Brain microvascular endothelial cell (primary cell): ENCODE results near the gene SERPINB2.
A peak's percentile ranks its signal among the peaks of the same experiment; 100 is the strongest.

Experiments
- DNase-seq: peaks from one replicate; pipeline ENCODE4 v3.0.0-alpha.2; 2020
- H3K27ac ChIP-seq: fragments of 250-450 bp; sonication (Bioruptor Pico); 2 replicates; pipeline ENCODE4 v1.5.1; 2020; ENCODE audit warnings: mild to moderate bottlenecking, moderate library complexity
- H3K27me3 ChIP-seq: fragments of 250-450 bp; sonication (Bioruptor Pico); replicated peaks from 2 replicates; pipeline ENCODE4 v1.5.1; 2020; ENCODE audit warnings: mild to moderate bottlenecking
- H3K36me3 ChIP-seq: fragments of 250-450 bp; sonication (Bioruptor Pico); replicated peaks from 2 replicates; pipeline ENCODE4 v1.5.1; 2020; ENCODE audit warnings: mild to moderate bottlenecking
- H3K4me3 ChIP-seq: 2 replicates; pipeline ENCODE4 v1.5.1; 2011; ENCODE audit warnings: low read depth, mild to moderate bottlenecking, control low read depth, low read length, moderate library complexity
- in situ Hi-C: cut with HindIII; loops from 2 replicates; pipeline ENCODE4 v1.10.0; 2017; ENCODE audit warnings: low sequenced_read_pairs, low pct_ligation_motif_present
- TF ChIP-seq, protein P1 (sequence below): IDR thresholded peaks from 2 replicates; pipeline ENCODE4 v1.5.1; 2011; ENCODE audit warnings: low read depth, mild to moderate bottlenecking, moderate library complexity, low read length, control low read depth, inconsistent platforms; ENCODE audit errors: missing control alignments

SERPINB2 gene, protein sequence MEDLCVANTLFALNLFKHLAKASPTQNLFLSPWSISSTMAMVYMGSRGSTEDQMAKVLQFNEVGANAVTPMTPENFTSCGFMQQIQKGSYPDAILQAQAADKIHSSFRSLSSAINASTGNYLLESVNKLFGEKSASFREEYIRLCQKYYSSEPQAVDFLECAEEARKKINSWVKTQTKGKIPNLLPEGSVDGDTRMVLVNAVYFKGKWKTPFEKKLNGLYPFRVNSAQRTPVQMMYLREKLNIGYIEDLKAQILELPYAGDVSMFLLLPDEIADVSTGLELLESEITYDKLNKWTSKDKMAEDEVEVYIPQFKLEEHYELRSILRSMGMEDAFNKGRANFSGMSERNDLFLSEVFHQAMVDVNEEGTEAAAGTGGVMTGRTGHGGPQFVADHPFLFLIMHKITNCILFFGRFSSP

DNA sequence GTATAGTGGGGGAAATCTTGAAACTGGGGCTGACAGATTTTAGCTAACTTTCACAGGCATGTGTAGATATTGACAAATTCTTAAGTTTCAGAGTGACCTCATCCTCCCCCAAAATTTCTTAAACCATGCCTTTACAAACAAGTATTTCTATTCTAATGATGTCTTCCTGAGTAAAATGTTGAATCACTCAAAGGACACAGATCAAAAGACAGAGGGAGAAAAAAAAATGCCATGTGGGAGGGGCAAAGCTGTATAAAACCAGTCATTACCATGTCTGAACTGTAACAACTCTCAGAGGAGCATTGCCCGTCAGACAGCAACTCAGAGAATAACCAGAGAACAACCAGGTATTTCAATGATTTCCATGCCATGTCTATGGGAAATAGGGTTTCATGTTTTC lies at the start of gene SERPINB2:
SERPINB2 (plus strand) TSS at position 282 of the 400 bp plus-strand sequence. CDS start 3,740 bp downstream, outside the sequence.
- Histone ChIP-seq H3K36me3 (no peaks in the 10 kb centered on the region), H3K27ac (no peak within 1 kb of the TSS), H3K4me3 (no peak within 1 kb of the TSS), H3K27me3 (no peaks in the 10 kb centered on the region)
- in situ Hi-C loops = no loop called here
- DNase-seq = peak; percentile 21
- TF ChIP-seq, protein P1, sequence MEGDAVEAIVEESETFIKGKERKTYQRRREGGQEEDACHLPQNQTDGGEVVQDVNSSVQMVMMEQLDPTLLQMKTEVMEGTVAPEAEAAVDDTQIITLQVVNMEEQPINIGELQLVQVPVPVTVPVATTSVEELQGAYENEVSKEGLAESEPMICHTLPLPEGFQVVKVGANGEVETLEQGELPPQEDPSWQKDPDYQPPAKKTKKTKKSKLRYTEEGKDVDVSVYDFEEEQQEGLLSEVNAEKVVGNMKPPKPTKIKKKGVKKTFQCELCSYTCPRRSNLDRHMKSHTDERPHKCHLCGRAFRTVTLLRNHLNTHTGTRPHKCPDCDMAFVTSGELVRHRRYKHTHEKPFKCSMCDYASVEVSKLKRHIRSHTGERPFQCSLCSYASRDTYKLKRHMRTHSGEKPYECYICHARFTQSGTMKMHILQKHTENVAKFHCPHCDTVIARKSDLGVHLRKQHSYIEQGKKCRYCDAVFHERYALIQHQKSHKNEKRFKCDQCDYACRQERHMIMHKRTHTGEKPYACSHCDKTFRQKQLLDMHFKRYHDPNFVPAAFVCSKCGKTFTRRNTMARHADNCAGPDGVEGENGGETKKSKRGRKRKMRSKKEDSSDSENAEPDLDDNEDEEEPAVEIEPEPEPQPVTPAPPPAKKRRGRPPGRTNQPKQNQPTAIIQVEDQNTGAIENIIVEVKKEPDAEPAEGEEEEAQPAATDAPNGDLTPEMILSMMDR = no peak

DNA sequence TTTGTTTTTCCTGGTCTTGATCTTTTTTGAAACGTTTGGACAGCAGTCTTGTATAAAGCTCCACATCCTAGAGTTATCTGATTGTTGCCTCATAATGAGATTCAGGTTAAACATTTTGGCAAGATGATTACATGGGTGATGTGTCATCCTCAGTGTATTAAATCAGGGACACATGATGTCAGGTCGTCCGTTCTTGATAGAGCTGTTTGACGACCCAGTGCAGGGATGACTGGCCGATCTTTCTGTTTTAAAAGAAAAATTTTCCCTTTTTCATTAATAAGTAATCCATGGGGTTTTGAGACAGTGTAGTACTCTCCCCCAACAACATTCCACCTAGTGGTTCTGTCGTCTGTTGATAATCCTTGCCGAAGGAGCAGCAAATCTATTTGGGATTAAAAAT lies 44.5 kb upstream of the SERPINB2 start:
- Histone ChIP-seq H3K27ac (no peak overlapping the region), H3K4me3 (no peak overlapping the region), H3K27me3 (no peaks in the 10 kb centered on the region), H3K36me3 (no peaks in the 10 kb centered on the region)
- TF ChIP-seq, protein P1 = no peak
- no peak for DNase-seq
- in situ Hi-C loops = no loop called here

DNA sequence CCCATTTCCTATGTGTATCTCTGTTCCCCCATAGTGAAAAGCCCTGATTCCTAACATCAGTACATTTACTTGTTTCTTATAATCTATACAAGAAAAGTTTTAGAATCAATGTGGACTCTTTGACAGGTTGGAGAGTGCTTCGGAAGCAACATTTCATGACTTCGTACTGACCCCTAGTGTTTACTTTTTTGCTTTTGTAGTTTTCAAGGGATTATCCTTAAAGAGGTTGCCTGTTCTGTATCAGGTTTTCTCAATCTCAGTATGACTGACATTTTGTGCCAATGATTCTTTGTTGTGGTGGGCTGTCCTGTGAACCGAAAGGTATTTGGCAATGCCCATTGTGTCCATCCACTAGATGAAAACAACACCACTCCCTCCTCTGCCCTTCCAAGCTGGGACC lies 43.3 kb upstream of the SERPINB2 start:
- DNase-seq = peak; percentile 32
- no peak overlapping the region for H3K27ac ChIP-seq
- in situ Hi-C loops = no loop called here

DNA sequence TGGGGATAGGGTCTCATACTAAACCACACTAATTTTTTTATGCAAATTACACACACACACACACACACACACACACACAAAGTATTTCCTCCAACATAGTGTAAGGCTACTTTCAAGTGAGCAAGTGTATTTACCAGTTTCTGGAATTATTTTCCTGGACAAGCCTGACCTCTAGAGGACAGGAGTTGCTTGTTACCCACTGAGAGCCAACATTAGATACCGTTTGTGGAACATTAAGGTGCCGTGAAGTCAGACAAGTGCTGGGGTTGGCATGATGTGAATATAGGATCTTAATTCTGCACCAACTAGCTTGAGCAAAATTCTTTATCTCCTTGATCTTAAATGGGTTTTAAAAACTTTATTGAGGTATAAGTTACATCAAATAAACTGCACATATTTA lies 39.3 kb upstream of the SERPINB2 start:
- Histone ChIP-seq H3K27me3 (no peaks in the 10 kb centered on the region), H3K36me3 (no peaks in the 10 kb centered on the region), H3K27ac (no peak overlapping the region), H3K4me3 (no peak overlapping the region)
- in situ Hi-C loops = no loop called here
- peak; percentile 46 for DNase-seq
- TF ChIP-seq, protein P1 = peak; percentile 81

More for the DNA sequence above, 43.3 kb upstream of the SERPINB2 start:
- Histone ChIP-seq H3K4me3 (no peak overlapping the region), H3K27me3 (no peaks in the 10 kb centered on the region), H3K36me3 (no peaks in the 10 kb centered on the region)
- TF ChIP-seq, protein P1 = peak; percentile 53

DNA sequence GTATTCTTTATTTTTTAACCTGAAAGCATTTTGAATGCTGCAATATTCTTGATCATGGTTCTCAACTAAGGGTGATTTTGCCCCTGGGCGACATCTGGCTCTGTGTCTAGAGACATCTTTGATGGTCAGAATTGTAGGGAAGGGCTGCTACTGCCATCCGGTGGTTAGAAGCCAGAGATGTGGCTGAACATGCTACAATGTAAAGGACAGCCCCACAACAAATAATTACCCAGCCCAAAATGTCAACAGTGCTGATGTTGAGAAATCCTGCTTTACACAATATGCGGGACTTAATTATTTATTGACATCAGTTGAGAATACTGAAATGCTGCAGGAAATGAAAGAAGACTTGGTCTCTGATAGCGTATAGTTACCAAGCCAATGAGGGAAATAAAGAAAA lies 37.5 kb upstream of the SERPINB2 start:
- peak; percentile 53 for DNase-seq
- Histone ChIP-seq H3K27me3 (no peaks in the 10 kb centered on the region), H3K4me3 (no peak overlapping the region), H3K36me3 (no peaks in the 10 kb centered on the region), H3K27ac (no peak overlapping the region)
- in situ Hi-C loops = no loop called here
- TF ChIP-seq, protein P1 = peak; percentile 83
